ENCODE measurements around the gene CLCA1. TPM values are rescaled to one million over a fixed set of nuclear protein-coding genes. Genes with fewer than 3 reads are reported as not detected.

Gene CLCA1, protein sequence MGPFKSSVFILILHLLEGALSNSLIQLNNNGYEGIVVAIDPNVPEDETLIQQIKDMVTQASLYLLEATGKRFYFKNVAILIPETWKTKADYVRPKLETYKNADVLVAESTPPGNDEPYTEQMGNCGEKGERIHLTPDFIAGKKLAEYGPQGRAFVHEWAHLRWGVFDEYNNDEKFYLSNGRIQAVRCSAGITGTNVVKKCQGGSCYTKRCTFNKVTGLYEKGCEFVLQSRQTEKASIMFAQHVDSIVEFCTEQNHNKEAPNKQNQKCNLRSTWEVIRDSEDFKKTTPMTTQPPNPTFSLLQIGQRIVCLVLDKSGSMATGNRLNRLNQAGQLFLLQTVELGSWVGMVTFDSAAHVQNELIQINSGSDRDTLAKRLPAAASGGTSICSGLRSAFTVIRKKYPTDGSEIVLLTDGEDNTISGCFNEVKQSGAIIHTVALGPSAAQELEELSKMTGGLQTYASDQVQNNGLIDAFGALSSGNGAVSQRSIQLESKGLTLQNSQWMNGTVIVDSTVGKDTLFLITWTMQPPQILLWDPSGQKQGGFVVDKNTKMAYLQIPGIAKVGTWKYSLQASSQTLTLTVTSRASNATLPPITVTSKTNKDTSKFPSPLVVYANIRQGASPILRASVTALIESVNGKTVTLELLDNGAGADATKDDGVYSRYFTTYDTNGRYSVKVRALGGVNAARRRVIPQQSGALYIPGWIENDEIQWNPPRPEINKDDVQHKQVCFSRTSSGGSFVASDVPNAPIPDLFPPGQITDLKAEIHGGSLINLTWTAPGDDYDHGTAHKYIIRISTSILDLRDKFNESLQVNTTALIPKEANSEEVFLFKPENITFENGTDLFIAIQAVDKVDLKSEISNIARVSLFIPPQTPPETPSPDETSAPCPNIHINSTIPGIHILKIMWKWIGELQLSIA
- not detected for total RNA-seq

- H3K4me3 Mint-ChIP-seq = no peak within 1 kb of the TSS
- no peak within 1 kb of the TSS for H3K27ac Mint-ChIP-seq
- peaks cover 1% of the 10 kb centered on the region for H3K27me3 Mint-ChIP-seq (ENCODE audit: low read depth)
- no peak for DNase-seq
- CTCF ChIA-PET = no interaction called here
- no peaks in the 10 kb centered on the region for H3K36me3 Mint-ChIP-seq (ENCODE audit: low read depth)
- no peaks in the 10 kb centered on the region for H3K9me3 Mint-ChIP-seq
- no peaks in the 10 kb centered on the region for H3K4me1 Mint-ChIP-seq (ENCODE audit: low read depth)
- intact Hi-C loops (cut with micrococcal nuclease) = no loop called here
These were observed at the start of gene CLCA1 for GRCh38 chr1:86468501-86468977. TSS of gene CLCA1 (plus strand) at chr1:86468927. CDS start at chr1:86468972, 45 bp downstream.

DNA sequence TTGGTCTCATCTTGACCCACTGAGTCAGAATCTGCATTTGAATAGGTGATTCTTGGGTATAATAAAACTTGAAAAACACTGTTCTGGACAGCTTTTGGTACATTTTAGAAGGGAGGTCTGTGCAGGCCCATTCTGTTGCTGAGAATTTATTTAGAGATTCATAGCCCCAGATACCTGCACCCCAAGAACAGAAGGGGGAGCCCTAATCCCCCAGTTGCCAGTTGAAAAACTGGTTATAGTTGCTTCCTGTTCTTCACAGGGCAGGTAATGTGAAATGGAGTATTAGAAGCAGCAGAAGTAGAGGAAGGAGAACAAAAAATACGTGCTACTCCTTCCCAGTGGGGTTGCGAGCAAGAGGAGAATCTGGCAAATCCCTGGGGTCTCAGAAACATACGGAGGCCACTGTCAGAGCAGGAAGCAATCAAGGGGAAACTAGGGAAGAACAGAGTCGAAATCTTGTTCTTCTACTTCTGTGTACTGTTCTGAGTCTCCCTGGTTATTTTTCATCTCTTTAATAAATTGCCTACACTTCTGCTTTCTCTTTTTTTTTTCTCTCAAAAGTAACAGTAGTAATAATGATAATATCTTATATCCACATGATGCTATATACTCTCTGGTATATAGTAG, 49.3 kb upstream of the CLCA1 start:
- Mint-ChIP-seq H3K4me3 (peak overlapping the region; percentile 60), H3K27me3 (ENCODE audit: low read depth) (peaks cover 3% of the 10 kb centered on the region), H3K4me1 (ENCODE audit: low read depth) (peaks cover 4% of the 10 kb centered on the region), H3K36me3 (ENCODE audit: low read depth) (no peaks in the 10 kb centered on the region), H3K27ac (no peak overlapping the region), H3K9me3 (no peaks in the 10 kb centered on the region)
- intact Hi-C loops (cut with micrococcal nuclease) = loop anchor here (1.0 to 2.0 kb wide), 4 partner anchors 39 to 321 kb away; no protein-coding TSS in a partner anchor
- CTCF ChIA-PET = interaction anchor here (0.9 to 1.3 kb wide), 3 partner anchors 10 to 86 kb away, joined by 3 to 6 read pairs (median 3); no protein-coding TSS in a partner anchor
- peak; percentile 71 for DNase-seq

GRCh38 chr1:86421601-86422280, 47.0 kb upstream of the CLCA1 start:
- Mint-ChIP-seq H3K27me3 (ENCODE audit: low read depth) (peaks cover 3% of the 10 kb centered on the region), H3K4me3 (no peak overlapping the region), H3K27ac (no peak overlapping the region), H3K36me3 (ENCODE audit: low read depth) (no peaks in the 10 kb centered on the region), H3K9me3 (no peaks in the 10 kb centered on the region), H3K4me1 (ENCODE audit: low read depth) (peaks cover 4% of the 10 kb centered on the region)
- no peak for DNase-seq
- CTCF ChIA-PET = interaction anchor here (2.5 kb wide), 1 partner anchor 80 kb away, joined by 10 read pairs; no protein-coding TSS in a partner anchor
- intact Hi-C loops (cut with micrococcal nuclease) = no loop called here

DNA sequence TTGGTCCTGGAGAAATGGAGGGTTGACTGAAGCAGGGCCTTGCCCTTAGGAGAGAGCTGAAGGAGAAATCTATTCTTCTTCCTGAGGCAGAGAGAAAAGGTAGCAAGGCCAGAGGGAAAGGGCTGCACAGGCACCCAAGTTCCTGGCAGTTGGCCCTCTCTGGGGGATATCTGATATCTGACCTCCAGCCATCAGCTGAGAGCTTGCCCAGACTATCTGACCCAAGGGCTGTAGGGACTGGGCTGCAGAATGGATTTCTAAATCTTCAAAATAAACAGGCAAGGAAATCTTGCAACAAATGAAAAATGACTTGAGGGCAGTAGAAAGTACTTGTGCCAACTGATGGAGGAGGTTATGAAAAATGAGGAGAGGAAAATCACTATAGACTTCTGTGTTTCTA, 45.3 kb upstream of the CLCA1 start:
- CTCF ChIA-PET = interaction anchor here (1.5 to 2.5 kb wide), 2 partner anchors 43 to 78 kb away, joined by 6 to 10 read pairs; no protein-coding TSS in a partner anchor
- Mint-ChIP-seq H3K9me3 (no peaks in the 10 kb centered on the region), H3K27me3 (ENCODE audit: low read depth) (peaks cover 3% of the 10 kb centered on the region), H3K4me3 (no peak overlapping the region), H3K4me1 (ENCODE audit: low read depth) (peaks cover 4% of the 10 kb centered on the region), H3K36me3 (ENCODE audit: low read depth) (no peaks in the 10 kb centered on the region), H3K27ac (no peak overlapping the region)
- intact Hi-C loops (cut with micrococcal nuclease) = no loop called here
- DNase-seq = no peak

DNA sequence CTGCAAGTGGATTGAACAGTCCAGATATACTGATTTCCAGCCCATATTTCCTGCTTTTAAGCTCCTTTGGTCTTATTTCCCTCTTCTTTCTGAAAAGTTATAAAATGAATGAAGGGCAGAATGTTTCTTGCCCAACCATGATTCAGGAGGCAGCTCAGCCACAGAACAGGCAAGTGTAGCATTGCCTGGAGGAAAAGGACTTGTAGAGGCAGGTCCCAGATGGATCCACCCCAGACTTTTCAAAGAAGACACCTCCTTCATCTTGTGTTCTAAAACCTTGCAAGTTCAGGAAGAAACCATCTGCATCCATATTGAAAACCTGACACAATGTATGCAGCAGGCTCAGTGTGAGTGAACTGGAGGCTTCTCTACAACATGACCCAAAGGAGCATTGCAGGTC, 44.9 kb upstream of the CLCA1 start, which contains the start of gene CLCA2:
CLCA2 (plus strand) TSS at position 299 of the 400 bp plus-strand sequence; CDS start at position 376, 77 bp downstream.
- Mint-ChIP-seq H3K27ac (no peak within 1 kb of the TSS), H3K4me1 (ENCODE audit: low read depth) (peaks cover 4% of the 10 kb centered on the region), H3K36me3 (ENCODE audit: low read depth) (no peaks in the 10 kb centered on the region), H3K27me3 (ENCODE audit: low read depth) (peaks cover 3% of the 10 kb centered on the region), H3K4me3 (no peak within 1 kb of the TSS), H3K9me3 (no peaks in the 10 kb centered on the region)
- CTCF ChIA-PET = interaction anchor here (0.6 to 2.5 kb wide), 3 partner anchors 16 to 78 kb away, joined by 5 to 10 read pairs (median 6); no protein-coding TSS in a partner anchor
- intact Hi-C loops (cut with micrococcal nuclease) = no loop called here
- DNase-seq = no peak

DNA sequence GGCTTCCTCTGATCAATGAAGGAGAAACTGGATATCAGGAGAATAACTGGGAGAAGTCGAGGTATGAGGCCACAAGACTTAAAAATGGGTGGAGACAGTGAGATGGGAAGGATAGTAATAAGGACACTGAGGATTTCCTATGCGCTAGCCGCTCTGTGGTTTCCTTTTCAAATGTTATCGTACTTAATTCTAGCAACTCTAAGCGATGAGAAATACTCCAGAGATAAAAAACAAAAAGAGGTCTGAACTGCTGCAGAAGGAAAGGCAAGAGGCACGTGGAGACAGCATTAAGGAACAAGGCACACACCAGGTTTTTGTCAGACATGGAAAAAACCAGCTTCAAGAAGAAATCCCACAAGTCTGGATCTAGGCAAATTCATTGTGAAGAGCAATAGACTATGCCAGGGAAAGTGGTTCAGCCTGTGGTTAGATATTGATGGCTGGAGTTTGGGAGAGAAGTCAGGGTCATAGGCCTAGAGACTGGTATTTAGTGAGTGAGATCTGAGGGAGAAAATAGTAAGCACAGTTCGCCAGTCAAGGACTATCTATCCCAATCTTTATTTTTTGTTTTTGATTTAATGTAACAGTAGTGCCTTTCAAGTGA, 39.5 kb upstream of the CLCA1 start:
- Mint-ChIP-seq H3K4me3 (no peak overlapping the region), H3K9me3 (no peaks in the 10 kb centered on the region), H3K4me1 (ENCODE audit: low read depth) (no peaks in the 10 kb centered on the region), H3K36me3 (ENCODE audit: low read depth) (no peaks in the 10 kb centered on the region), H3K27me3 (ENCODE audit: low read depth) (no peaks in the 10 kb centered on the region), H3K27ac (no peak overlapping the region)
- intact Hi-C loops (cut with micrococcal nuclease) = no loop called here
- DNase-seq = no peak
- CTCF ChIA-PET = interaction anchor here (3.4 kb wide), 1 partner anchor 70 kb away, joined by 14 read pairs; no protein-coding TSS in a partner anchor

DNA sequence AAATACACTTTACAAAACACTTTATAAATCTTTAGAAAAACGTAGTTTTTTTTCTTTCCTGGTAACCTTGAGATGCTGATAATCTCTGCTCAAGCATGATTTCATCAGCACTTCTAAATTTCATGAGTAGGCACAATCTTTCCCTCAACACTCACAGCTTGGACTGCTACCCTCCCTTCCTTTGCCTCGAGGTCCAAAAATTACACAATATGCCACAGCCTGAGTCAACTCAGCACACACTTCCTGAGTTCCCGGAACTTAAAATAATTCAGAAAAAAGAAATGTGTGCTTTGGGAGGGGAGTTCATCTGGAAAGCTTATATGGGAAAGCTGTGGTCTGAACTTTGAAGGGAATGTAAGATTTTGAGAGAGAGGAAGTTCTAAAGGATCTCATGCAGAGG, 38.9 kb upstream of the CLCA1 start:
- CTCF ChIA-PET = interaction anchor here (1.1 to 3.4 kb wide), 4 partner anchors 12 to 72 kb away, joined by 3 to 14 read pairs (median 5); no protein-coding TSS in a partner anchor
- no peaks in the 10 kb centered on the region for H3K27me3 Mint-ChIP-seq (ENCODE audit: low read depth)
- no peaks in the 10 kb centered on the region for H3K4me1 Mint-ChIP-seq (ENCODE audit: low read depth)
- intact Hi-C loops (cut with micrococcal nuclease) = no loop called here
- H3K4me3 Mint-ChIP-seq = no peak overlapping the region
- DNase-seq = peak; percentile 36
- H3K36me3 Mint-ChIP-seq (ENCODE audit: low read depth) = no peaks in the 10 kb centered on the region
- no peak overlapping the region for H3K27ac Mint-ChIP-seq
- H3K9me3 Mint-ChIP-seq = no peaks in the 10 kb centered on the region

GRCh38 chr1:86430376-86430775, 38.4 kb upstream of the CLCA1 start:
- H3K27ac Mint-ChIP-seq = no peak overlapping the region
- no peak overlapping the region for H3K4me3 Mint-ChIP-seq
- H3K4me1 Mint-ChIP-seq (ENCODE audit: low read depth) = no peaks in the 10 kb centered on the region
- CTCF ChIA-PET = interaction anchor here (1.1 to 3.4 kb wide), 4 partner anchors 11 to 71 kb away, joined by 3 to 14 read pairs (median 5); no protein-coding TSS in a partner anchor
- no peak for DNase-seq
- intact Hi-C loops (cut with micrococcal nuclease) = no loop called here
- H3K9me3 Mint-ChIP-seq = no peaks in the 10 kb centered on the region
- H3K27me3 Mint-ChIP-seq (ENCODE audit: low read depth) = no peaks in the 10 kb centered on the region
- no peaks in the 10 kb centered on the region for H3K36me3 Mint-ChIP-seq (ENCODE audit: low read depth)

DNA sequence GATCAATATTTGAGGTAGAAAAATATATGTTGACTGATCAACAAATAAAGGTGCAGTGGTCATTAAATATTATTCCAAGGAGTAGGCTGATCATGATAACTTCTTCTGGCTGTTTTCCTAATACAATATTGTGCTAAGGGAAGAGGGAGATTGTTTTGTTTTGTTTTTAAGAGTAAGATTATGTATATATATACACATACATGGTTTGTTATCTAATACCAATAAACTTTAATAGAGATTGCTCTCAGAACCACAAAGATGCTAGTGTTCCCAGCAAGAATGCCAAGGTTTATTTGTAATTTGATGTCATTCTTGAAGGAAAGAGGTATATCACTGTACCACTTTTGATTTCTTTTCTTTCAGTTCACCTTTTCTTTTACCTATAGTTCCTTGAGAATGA, 34.7 kb upstream of the CLCA1 start:
- intact Hi-C loops (cut with micrococcal nuclease) = no loop called here
- Mint-ChIP-seq H3K9me3 (no peaks in the 10 kb centered on the region), H3K27ac (no peak overlapping the region), H3K36me3 (ENCODE audit: low read depth) (no peaks in the 10 kb centered on the region), H3K4me1 (ENCODE audit: low read depth) (no peaks in the 10 kb centered on the region), H3K27me3 (ENCODE audit: low read depth) (peaks cover 4% of the 10 kb centered on the region), H3K4me3 (no peak overlapping the region)
- CTCF ChIA-PET = no interaction called here
- no peak for DNase-seq

- H3K9me3 Mint-ChIP-seq = no peaks in the 10 kb centered on the region
- CTCF ChIA-PET = interaction anchor here (1.2 kb wide), 1 partner anchor 36 kb away, joined by 4 read pairs; no protein-coding TSS in a partner anchor
- DNase-seq = no peak
- H3K4me3 Mint-ChIP-seq = no peak overlapping the region
- peaks cover 4% of the 10 kb centered on the region for H3K27me3 Mint-ChIP-seq (ENCODE audit: low read depth)
- no peak overlapping the region for H3K27ac Mint-ChIP-seq
- H3K4me1 Mint-ChIP-seq (ENCODE audit: low read depth) = no peaks in the 10 kb centered on the region
- intact Hi-C loops (cut with micrococcal nuclease) = no loop called here
- no peaks in the 10 kb centered on the region for H3K36me3 Mint-ChIP-seq (ENCODE audit: low read depth)
These were observed 33.4 kb upstream of the CLCA1 start for GRCh38 chr1:86435327-86435726.

DNA sequence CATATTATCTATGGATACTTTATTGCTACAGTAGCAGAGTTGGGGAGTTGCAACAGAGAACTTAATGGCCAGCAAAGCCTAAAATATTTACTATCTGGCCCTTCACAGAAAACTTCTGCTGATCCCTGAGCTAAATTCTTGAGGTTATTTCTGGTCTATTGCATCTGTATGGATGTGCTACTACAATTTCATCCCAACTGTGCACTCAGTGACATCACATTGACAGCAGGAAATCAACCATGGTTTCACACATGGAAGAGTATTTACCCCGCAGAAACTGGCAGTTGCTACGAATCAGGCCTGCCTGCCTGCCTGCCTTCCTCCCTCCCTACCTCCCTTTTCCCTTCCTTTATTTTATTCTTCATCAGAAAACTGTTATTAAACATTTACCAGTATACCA, 32.7 kb upstream of the CLCA1 start:
- H3K36me3 Mint-ChIP-seq (ENCODE audit: low read depth) = no peaks in the 10 kb centered on the region
- H3K4me3 Mint-ChIP-seq = no peak overlapping the region
- no peak for DNase-seq
- H3K4me1 Mint-ChIP-seq (ENCODE audit: low read depth) = no peaks in the 10 kb centered on the region
- H3K27ac Mint-ChIP-seq = no peak overlapping the region
- peaks cover 4% of the 10 kb centered on the region for H3K27me3 Mint-ChIP-seq (ENCODE audit: low read depth)
- no peaks in the 10 kb centered on the region for H3K9me3 Mint-ChIP-seq
- intact Hi-C loops (cut with micrococcal nuclease) = no loop called here
- CTCF ChIA-PET = interaction anchor here (0.6 to 1.2 kb wide), 2 partner anchors 16 to 36 kb away, joined by 3 to 4 read pairs; no protein-coding TSS in a partner anchor

Measured in activated naive CD4-positive, alpha-beta T cell treated with anti-CD3 and anti-CD28 coated beads for 36 hours (primary cell).